ENCODE results near the gene MFAP4.
A peak's percentile ranks its signal among the peaks of the same experiment; 100 is the strongest.

The MFAP4 gene

GRCh38 chr17:19409509-19409908, 22.5 kb upstream of the MFAP4 start:
- DNase-seq, result no peak

GRCh38 chr17:19409066-19409465, 22.1 kb upstream of the MFAP4 start:
- no peak for DNase-seq

- no peak for DNase-seq
Observed at GRCh38 chr17:19408346-19408710, 21.3 kb upstream of the MFAP4 start.

GRCh38 chr17:19407601-19408345, 20.8 kb upstream of the MFAP4 start:
- no peak for DNase-seq

GRCh38 chr17:19405114-19405513, 18.1 kb upstream of the MFAP4 start:
- DNase-seq, result no peak

GRCh38 chr17:19404264-19404663, 17.3 kb upstream of the MFAP4 start:
- DNase-seq, result no peak

- no peak for DNase-seq
Observed at GRCh38 chr17:19403021-19403420, 16.0 kb upstream of the MFAP4 start.

GRCh38 chr17:19402171-19402570, 15.2 kb upstream of the MFAP4 start:
- no peak for DNase-seq

- DNase-seq, result no peak
Observed at GRCh38 chr17:19401321-19402010, 14.5 kb upstream of the MFAP4 start.

GRCh38 chr17:19399750-19400450, 12.9 kb upstream of the MFAP4 start:
- DNase-seq, result no peak

GRCh38 chr17:19398301-19399181, 11.6 kb upstream of the MFAP4 start:
- DNase-seq, result peak in 1 of 2 donors; percentile 74

GRCh38 chr17:19397556-19398041, 10.6 kb upstream of the MFAP4 start:
- DNase-seq, result no peak

GRCh38 chr17:19392303-19392702, 5.3 kb upstream of the MFAP4 start:
- DNase-seq, result no peak

- DNase-seq, result no peak
Observed at GRCh38 chr17:19391432-19391831, 4.4 kb upstream of the MFAP4 start.

- no peak for DNase-seq
Observed at GRCh38 chr17:19390951-19391350, 4.0 kb upstream of the MFAP4 start.

- no peak for DNase-seq
Observed at GRCh38 chr17:19388791-19389785, 2.1 kb upstream of the MFAP4 start.

- no peak for DNase-seq
Observed at GRCh38 chr17:19387921-19388521, 1.0 kb upstream of the MFAP4 start.

- DNase-seq, result peak in 1 of 2 donors; percentile 77
Observed at GRCh38 chr17:19386051-19386929, 700 bp downstream of the MFAP4 start.

- no peak for DNase-seq
Observed at GRCh38 chr17:19385521-19385983, 1.4 kb downstream of the MFAP4 start.
